VCaP (cell line): ENCODE results near the gene ZNF521.
A peak's percentile ranks its signal among the peaks of the same experiment; 100 is the strongest.

Experiments used
- H3K27ac ChIP-seq: fragments of 450-650 bp; 2 replicates; pipeline ENCODE4 v1.5.1; 2017
- TF ChIP-seq, protein P1 (sequence below): fragments of 450-650 bp; conservative IDR thresholded peaks from 2 replicates; pipeline ENCODE4 v1.5.1; 2017; ENCODE audit warnings: mild to moderate bottlenecking, moderate library complexity

Gene ZNF521

DNA sequence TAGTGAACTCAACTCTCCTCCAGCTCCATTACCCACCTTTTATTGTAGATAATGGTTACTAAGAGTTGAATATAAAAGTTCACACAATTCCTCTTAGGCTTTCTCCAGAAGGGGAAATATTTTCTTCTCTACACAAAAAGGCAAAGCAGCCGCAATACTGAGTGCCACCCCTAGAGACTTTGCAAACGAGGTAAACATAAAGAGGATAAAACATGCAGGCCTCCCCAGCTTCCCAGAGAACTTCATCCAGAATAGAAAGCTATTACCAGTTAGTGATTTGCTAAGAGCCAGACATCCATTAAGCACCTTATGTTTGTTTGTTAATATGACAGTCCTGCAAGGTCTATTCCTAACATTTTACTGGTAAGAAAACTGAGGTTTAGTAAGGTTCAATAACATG, 17.4 kb downstream of the ZNF521 start:
- no peak overlapping the region for H3K27ac ChIP-seq

DNA sequence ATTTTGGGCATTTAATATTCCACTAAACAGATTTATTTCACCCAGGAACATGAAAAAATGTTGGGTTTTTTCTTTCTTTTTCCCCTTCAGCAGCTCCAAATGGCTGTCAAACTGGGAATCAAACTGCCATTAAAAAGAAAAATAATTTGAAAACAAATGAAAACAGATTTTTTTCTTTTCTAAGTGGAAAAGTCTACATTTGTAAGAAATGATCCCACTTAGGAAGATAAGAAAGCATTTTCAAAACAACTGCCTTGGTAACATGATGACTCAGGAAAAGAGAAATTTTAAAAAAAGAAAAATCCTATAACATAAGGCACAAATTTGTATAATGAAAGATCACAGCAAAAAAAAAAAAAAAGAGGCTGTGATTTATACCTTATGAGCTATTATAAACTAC, 20.0 kb downstream of the ZNF521 start:
- TF ChIP-seq, protein P1, sequence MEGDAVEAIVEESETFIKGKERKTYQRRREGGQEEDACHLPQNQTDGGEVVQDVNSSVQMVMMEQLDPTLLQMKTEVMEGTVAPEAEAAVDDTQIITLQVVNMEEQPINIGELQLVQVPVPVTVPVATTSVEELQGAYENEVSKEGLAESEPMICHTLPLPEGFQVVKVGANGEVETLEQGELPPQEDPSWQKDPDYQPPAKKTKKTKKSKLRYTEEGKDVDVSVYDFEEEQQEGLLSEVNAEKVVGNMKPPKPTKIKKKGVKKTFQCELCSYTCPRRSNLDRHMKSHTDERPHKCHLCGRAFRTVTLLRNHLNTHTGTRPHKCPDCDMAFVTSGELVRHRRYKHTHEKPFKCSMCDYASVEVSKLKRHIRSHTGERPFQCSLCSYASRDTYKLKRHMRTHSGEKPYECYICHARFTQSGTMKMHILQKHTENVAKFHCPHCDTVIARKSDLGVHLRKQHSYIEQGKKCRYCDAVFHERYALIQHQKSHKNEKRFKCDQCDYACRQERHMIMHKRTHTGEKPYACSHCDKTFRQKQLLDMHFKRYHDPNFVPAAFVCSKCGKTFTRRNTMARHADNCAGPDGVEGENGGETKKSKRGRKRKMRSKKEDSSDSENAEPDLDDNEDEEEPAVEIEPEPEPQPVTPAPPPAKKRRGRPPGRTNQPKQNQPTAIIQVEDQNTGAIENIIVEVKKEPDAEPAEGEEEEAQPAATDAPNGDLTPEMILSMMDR = no peak
- no peak overlapping the region for H3K27ac ChIP-seq

More for the DNA sequence above, 17.4 kb downstream of the ZNF521 start:
- TF ChIP-seq, protein P1 = no peak; the same call in 1 of the 2 replicates

DNA sequence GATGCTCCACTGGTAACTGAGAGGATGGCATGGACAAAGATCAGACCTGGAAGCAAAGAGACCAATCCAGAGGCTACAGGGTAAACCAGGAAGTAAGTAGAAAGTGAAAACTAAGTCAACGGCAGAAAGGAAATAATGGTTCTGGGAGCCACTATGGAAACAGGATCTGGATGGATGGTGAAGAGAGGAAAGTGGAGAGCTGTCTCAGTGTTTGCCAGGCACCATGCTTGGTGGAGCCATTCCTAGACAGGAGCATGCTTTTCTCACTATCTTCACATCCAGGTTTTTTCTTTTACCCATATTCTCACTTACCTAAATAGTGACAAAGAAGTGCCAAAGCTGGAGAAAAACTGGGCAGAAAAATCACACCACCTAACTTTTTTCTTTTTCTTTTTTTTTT, 22.2 kb downstream of the ZNF521 start:
- TF ChIP-seq, protein P1 = no peak
- H3K27ac ChIP-seq = no peak overlapping the region

DNA sequence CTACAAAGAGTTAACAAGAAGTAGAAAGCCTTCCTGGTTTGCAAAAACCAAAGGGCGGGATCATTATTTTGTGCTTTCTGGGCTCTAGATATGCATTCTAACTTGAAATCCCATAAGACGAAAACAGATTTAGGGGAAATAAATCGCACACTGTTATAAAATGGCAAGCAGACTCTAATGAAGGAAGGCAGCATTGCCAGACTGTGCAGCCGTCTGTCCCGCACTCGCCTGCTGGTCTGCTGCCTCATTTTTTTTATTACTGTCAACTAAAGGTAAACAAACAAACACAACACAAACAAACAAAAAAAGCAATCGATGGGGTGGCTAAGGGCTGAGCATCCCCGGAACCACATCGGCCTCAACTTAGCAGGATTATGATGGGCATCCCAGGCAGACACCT, 24.4 kb downstream of the ZNF521 start:
- 0 out of 2 replicates have a peak overlapping the region, but pooled peaks have one; percentile 13 for H3K27ac ChIP-seq
- TF ChIP-seq, protein P1 = no peak

DNA sequence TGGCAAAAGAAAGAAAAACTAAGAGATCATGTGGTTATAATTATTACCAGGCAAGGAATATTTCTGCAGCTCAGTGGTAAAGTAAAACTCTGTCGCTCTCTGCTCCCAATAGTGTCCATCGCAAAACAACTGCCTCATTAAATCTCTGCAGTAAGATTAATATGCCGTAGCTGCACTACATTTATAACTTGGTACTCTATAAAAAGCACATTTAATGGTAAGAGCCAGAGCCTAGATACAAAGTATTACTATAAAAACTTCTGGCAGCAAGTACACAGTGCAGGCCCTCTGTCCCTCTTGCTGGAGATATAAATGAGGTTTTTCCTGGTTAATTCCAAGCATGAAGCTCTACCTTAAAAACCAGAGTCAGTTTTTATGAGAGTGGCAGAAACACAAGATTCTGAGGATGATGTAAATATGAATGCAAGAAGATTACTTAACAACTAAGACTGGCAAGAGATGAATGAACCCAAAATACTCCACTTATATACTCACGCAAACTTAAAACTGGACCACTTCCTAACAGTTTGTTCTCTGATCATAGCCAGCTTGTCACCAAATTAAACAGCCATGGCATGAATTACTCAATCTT, 25.5 kb downstream of the ZNF521 start:
- H3K27ac ChIP-seq = no peak overlapping the region; the same call in 1 of the 2 replicates
- TF ChIP-seq, protein P1 = no peak

DNA sequence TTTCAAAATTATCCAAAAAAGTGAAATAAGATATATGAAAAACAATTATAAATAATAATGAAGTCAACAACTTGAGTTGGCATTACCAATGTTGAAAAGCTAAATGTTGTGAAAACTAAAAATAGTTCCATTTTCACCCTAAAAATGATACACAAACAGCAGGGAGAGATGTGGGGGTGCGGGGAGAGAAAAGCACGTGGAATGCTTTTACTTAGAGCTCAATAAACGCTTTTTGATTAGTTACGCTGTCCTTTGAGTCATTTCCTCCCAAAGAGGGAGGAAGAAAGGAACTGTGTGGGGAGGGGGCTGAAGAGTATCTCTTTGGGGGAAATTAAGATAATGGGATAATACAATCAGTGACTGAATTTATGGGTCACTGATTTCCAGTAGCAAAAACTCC, 29.2 kb downstream of the ZNF521 start:
- no peak overlapping the region for H3K27ac ChIP-seq
- TF ChIP-seq, protein P1 = no peak

DNA sequence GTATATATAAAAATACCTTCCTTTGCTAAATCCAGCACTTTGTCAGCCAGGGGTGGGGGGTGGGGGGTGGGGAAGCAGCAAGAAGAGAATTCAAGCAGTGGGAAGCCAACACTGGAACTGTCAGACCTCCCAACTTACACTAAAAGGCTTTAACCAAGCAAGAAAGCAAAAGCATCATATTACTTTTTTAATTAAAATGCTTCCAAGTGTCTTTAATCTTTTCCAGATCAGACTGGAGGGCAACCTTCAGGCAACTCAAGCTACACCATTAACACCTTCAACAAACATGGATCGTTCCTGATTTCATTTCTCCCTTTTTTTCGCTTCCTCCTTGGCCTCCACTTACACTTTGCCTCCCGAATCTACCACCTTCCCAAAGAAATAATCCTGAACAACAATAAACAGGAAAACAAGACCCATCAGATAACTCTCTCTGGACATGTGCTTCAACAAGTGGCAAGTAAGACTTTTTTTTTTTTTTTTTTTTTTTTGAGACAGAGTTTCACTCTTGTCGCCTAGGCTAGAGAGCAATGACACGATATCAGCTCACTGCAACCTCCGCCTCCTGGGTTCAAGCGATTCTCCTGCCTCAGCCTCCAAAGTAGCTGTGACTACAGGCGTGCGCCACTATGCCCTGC, 35.5 kb downstream of the ZNF521 start:
- TF ChIP-seq, protein P1 = no peak
- no peak overlapping the region for H3K27ac ChIP-seq
